C4-2B (cell line): Measurements from ENCODE around the gene PRKD2.

ENCODE experiments used
- H3K27ac ChIP-seq: fragments of 450-650 bp; 2 replicates; pipeline ENCODE4 v1.5.1; 2017
- CTCF ChIP-seq: fragments of 450-650 bp; conservative IDR thresholded peaks from 2 replicates; pipeline ENCODE4 v1.5.1; 2017; ENCODE audit warnings: mild to moderate bottlenecking
- ZFX ChIP-seq: fragments of 450-650 bp; IDR thresholded peaks from 2 replicates; pipeline ENCODE4 v1.6.1; 2017

The PRKD2 gene

GRCh38 chr19:46746281-46747057 lies 29.6 kb upstream of the PRKD2 start, which contains the start of gene STRN4:
Gene STRN4, minus strand, starts transcription at chr19:46746450. Its CDS starts 20 bp downstream, at chr19:46746430.
- peak within 1 kb of the TSS; percentile 93 for H3K27ac ChIP-seq

GRCh38 chr19:46745521-46746280 lies 28.8 kb upstream of the PRKD2 start, which contains the start of gene FKRP:
Gene FKRP, plus strand, starts transcription at chr19:46746057. Its CDS starts 9,394 bp downstream, at chr19:46755451.
- peak within 1 kb of the TSS; percentile 93 for H3K27ac ChIP-seq

More at GRCh38 chr19:46746281-46747057, 29.6 kb upstream of the PRKD2 start, which contains the start of gene STRN4:
- TF ChIP-seq ZFX (peak; percentile 33; the same call in 1 of the 2 replicates), CTCF (no peak)

GRCh38 chr19:46745030-46745429 lies 28.1 kb upstream of the PRKD2 start:
- no peak for TF ChIP-seq ZFX
- no peak for TF ChIP-seq CTCF
- peak overlapping the region; percentile 93 for H3K27ac ChIP-seq

More at GRCh38 chr19:46745521-46746280, 28.8 kb upstream of the PRKD2 start, which contains the start of gene FKRP:
- no peak for TF ChIP-seq CTCF
- peak; percentile 80 for TF ChIP-seq ZFX

GRCh38 chr19:46744005-46744691 lies 27.2 kb upstream of the PRKD2 start:
- TF ChIP-seq ZFX = no peak
- TF ChIP-seq CTCF = no peak
- H3K27ac ChIP-seq = no peak overlapping the region

GRCh38 chr19:46742926-46743480 lies 26.1 kb upstream of the PRKD2 start:
- no peak overlapping the region for H3K27ac ChIP-seq
- no peak for TF ChIP-seq CTCF
- TF ChIP-seq ZFX = no peak

GRCh38 chr19:46741447-46741846 lies 24.5 kb upstream of the PRKD2 start:
- no peak overlapping the region for H3K27ac ChIP-seq
- TF ChIP-seq CTCF (no peak), ZFX (no peak)
